ENCODE results near the gene ARID5B. TPM values are rescaled to one million over a fixed set of nuclear protein-coding genes. Genes with fewer than 3 reads are reported as not detected.

The ARID5B gene
- total RNA-seq, 1 experiment from 2014 or later, result 0.04 TPM

GRCh38 chr10:62054408-62054807 is 152.9 kb downstream of the ARID5B start:
- H3K4me1 ChIP-seq (ENCODE audit: insufficient read depth, low read length), result peaks cover 4% of the 10 kb centered on the region; the same call in 1 of the 2 replicates
- no peak overlapping the region for H3K9ac ChIP-seq (ENCODE audit: extremely low read depth, insufficient read length, low read length)
- no peak overlapping the region for H3K56ac ChIP-seq (ENCODE audit: insufficient read length, low read depth, low read length)
- no peak overlapping the region for H3K4me3 Mint-ChIP-seq
- no peak overlapping the region for H2BK12ac ChIP-seq (ENCODE audit: insufficient read length, low read depth, low read length)
- TF ChIP-seq, protein P1, sequence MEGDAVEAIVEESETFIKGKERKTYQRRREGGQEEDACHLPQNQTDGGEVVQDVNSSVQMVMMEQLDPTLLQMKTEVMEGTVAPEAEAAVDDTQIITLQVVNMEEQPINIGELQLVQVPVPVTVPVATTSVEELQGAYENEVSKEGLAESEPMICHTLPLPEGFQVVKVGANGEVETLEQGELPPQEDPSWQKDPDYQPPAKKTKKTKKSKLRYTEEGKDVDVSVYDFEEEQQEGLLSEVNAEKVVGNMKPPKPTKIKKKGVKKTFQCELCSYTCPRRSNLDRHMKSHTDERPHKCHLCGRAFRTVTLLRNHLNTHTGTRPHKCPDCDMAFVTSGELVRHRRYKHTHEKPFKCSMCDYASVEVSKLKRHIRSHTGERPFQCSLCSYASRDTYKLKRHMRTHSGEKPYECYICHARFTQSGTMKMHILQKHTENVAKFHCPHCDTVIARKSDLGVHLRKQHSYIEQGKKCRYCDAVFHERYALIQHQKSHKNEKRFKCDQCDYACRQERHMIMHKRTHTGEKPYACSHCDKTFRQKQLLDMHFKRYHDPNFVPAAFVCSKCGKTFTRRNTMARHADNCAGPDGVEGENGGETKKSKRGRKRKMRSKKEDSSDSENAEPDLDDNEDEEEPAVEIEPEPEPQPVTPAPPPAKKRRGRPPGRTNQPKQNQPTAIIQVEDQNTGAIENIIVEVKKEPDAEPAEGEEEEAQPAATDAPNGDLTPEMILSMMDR (conservative IDR thresholded peaks at IDR 0.05), result no peak
- H4K8ac ChIP-seq (replicated peaks; ENCODE audit: insufficient read length, low read depth, low read length), result no peak overlapping the region
- no peaks in the 10 kb centered on the region for H3K27me3 ChIP-seq (ENCODE audit: insufficient read depth, low read length)
- H3K14ac ChIP-seq (ENCODE audit: insufficient read depth, low read length), result no peak overlapping the region
- H3K4ac ChIP-seq (ENCODE audit: low read depth, low read length), result no peak overlapping the region
- H3K23ac ChIP-seq (ENCODE audit: insufficient read length, low read depth, low read length), result no peak overlapping the region
- H2AK5ac ChIP-seq (ENCODE audit: insufficient read length, low read length), result no peak overlapping the region
- no peak for DNase-seq
- H3T11ph ChIP-seq (ENCODE audit: low read length), result no peak overlapping the region
- H3K27me3 Mint-ChIP-seq (ENCODE audit: low read depth), result peaks cover 10% of the 10 kb centered on the region
- H3K79me1 ChIP-seq (ENCODE audit: insufficient read depth, low read depth, low read length, poor library complexity, severe bottlenecking), result no peaks in the 10 kb centered on the region
- no peak overlapping the region for H3K27ac ChIP-seq (ENCODE audit: insufficient read length, low read depth, low read length)
- H3K18ac ChIP-seq (ENCODE audit: insufficient read length, low read depth, low read length), result no peak overlapping the region
- H2BK120ac ChIP-seq (ENCODE audit: low read depth, low read length, poor library complexity, severe bottlenecking), result no peak overlapping the region
- no peak overlapping the region for H2BK20ac ChIP-seq (ENCODE audit: low read depth, low read length, poor library complexity, severe bottlenecking)
- H4K91ac ChIP-seq (ENCODE audit: insufficient read length, low read depth, low read length), result no peak overlapping the region
- no peak overlapping the region for H2BK15ac ChIP-seq (ENCODE audit: low read depth, low read length)
- no peaks in the 10 kb centered on the region for H4K20me1 ChIP-seq (ENCODE audit: control insufficient read depth, insufficient read depth, insufficient read length)
- peaks cover 21 to 22% of the 10 kb centered on the region in 2 experiments for H3K4me1 Mint-ChIP-seq
- no peak overlapping the region for H2BK5ac ChIP-seq (ENCODE audit: insufficient read length, low read length)
- H3K9me3 Mint-ChIP-seq, result no peaks in the 10 kb centered on the region
- H3K4me2 ChIP-seq (ENCODE audit: insufficient read depth, insufficient read length, low read length), result no peak overlapping the region
- no peaks in the 10 kb centered on the region; a peak in 1 of 7 replicates for H3K36me3 Mint-ChIP-seq (ENCODE audit: insufficient read depth in 1 of 3, low read depth in 3 of 3)
- H4K5ac ChIP-seq (ENCODE audit: insufficient read length, low read depth, low read length), result no peak overlapping the region
- H2AFZ ChIP-seq (ENCODE audit: low read length), result no peak overlapping the region
- no peaks in the 10 kb centered on the region for H3K79me2 ChIP-seq (ENCODE audit: insufficient read depth, low read length)
- no peak overlapping the region for H3K27ac Mint-ChIP-seq
- no peaks in the 10 kb centered on the region for H3K9me3 ChIP-seq (ENCODE audit: control insufficient read depth, low read depth, low read length)
- no peaks in the 10 kb centered on the region for H3K23me2 ChIP-seq (ENCODE audit: insufficient read length, low read depth, low read length, poor library complexity, severe bottlenecking)
